Measurements from ENCODE around the gene TMTC1.
A peak's percentile ranks its signal among the peaks of the same experiment; 100 is the strongest.

Gene TMTC1

DNA sequence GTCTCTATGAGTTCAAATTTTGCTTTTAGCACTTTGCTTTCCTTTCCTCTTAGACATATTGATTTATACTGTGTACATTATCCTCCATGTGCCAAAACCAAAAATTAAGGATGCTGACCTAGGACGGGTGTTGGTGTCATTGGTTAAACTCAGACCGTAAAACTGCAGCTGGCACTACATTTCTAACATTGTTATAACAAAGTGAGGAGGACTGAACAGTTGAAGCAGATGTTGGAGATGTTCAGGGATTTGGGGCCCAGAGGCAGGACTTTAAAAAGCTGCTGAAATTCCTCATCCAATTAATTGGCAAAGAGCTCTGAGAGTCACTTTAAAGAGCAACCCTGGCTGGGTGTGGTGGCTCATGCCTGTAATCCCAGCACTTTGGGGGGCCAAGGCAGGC lies 72.4 kb downstream of the TMTC1 start:
- no peak overlapping the region for H3K4me3 ChIP-seq (ENCODE audit: low read depth, low read length)
- TF ChIP-seq, protein P1, sequence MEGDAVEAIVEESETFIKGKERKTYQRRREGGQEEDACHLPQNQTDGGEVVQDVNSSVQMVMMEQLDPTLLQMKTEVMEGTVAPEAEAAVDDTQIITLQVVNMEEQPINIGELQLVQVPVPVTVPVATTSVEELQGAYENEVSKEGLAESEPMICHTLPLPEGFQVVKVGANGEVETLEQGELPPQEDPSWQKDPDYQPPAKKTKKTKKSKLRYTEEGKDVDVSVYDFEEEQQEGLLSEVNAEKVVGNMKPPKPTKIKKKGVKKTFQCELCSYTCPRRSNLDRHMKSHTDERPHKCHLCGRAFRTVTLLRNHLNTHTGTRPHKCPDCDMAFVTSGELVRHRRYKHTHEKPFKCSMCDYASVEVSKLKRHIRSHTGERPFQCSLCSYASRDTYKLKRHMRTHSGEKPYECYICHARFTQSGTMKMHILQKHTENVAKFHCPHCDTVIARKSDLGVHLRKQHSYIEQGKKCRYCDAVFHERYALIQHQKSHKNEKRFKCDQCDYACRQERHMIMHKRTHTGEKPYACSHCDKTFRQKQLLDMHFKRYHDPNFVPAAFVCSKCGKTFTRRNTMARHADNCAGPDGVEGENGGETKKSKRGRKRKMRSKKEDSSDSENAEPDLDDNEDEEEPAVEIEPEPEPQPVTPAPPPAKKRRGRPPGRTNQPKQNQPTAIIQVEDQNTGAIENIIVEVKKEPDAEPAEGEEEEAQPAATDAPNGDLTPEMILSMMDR (IDR thresholded peaks at IDR 0.05; ENCODE audit: low read depth, low read length) = no peak
- in situ Hi-C loops (cut with HindIII; ENCODE audit: low sequenced_read_pairs) = no loop called here
- no peak for DNase-seq (ENCODE audit: low read depth, low spot score)

DNA sequence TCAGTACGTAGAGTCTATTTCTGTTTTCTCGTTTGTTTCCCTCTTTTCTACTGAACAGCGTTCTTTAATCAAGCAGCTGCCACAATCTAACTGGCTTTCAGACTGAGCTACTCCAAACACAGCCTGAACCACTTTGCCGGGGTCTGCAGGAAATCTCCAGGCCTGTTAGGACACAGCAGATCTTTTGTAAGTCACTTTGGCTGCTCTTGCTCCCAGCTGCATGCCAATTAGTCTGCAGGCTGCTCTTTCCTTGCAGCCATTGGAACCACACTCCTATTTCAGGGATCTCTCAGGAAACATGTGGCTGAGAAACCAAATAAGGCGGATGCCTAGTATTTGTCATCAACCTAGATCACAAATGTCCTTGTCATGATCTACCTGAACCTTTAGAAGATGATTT lies 73.6 kb downstream of the TMTC1 start:
- H3K4me3 ChIP-seq (ENCODE audit: low read depth, low read length) = no peak overlapping the region
- DNase-seq (ENCODE audit: low read depth, low spot score) = peak; percentile 15
- in situ Hi-C loops (cut with HindIII; ENCODE audit: low sequenced_read_pairs) = no loop called here
- TF ChIP-seq, protein P1 (IDR thresholded peaks at IDR 0.05; ENCODE audit: low read depth, low read length) = no peak

DNA sequence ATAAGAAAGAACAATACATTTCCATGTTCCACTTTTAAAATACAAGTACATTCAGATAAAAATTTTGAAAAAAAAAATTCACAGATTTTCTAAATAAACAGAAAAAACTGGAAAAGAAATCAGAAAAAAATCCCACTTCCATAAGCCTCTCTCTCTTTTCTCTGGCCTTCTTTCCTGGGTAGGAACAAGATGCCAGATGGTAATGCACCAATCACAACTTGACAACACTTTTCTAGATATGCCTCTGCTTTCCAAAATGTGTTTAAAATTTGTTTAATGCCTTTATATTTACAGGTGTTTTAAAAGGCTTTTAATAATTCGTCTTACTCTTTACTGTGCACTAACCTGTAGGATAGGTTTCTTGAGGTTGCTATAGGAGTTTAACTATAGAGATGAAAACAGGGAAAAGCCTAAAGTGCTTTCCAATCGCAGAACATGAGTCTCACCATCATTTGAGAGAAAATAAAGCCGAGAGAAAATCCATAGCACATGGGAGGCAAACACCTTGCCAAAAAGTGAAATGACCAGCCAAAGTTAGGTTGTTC lies 74.2 kb downstream of the TMTC1 start:
- H3K4me3 ChIP-seq (ENCODE audit: low read depth, low read length) = no peak overlapping the region
- DNase-seq (ENCODE audit: low read depth, low spot score) = no peak
- TF ChIP-seq, protein P1 (IDR thresholded peaks at IDR 0.05; ENCODE audit: low read depth, low read length) = no peak
- in situ Hi-C loops (cut with HindIII; ENCODE audit: low sequenced_read_pairs) = no loop called here

DNA sequence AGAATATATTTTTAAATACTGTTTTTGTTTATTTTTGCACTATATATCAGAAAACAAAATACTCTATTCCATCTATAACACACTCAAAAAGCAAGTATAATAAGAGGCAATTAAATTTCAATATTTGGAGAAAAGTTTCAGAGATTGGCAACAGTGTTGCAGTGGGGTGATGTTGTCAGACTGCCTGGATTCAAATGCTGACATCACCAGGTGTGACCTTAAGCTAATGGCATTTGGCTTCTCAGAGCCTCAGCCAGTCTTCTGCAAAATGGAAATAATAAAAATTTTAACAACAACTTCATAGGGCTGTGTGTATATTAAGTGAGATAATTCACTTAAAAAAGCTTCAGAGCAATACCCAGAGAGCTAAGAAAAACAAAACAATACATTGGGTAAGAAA lies 74.7 kb downstream of the TMTC1 start:
- in situ Hi-C loops (cut with HindIII; ENCODE audit: low sequenced_read_pairs) = no loop called here
- no peak for DNase-seq (ENCODE audit: low read depth, low spot score)
- TF ChIP-seq, protein P1 (IDR thresholded peaks at IDR 0.05; ENCODE audit: low read depth, low read length) = no peak

DNA sequence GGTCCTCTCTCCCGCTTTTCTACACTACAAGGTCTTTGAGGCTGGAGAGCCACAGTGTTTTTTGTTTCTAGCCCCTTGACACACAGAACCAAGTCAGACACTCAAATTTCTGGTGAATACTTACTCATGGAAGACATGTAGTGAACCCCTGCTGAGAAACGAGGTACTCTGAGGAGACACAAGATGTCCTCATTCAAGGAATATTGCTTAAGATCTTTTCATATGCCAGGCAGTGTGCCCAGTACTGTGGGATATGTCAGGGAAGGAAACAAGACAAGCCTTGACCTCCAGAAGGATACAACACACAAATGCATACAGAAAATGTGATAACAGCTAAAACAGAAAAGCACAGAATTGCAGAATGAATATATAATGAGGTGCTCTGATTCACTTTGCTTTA lies 75.9 kb downstream of the TMTC1 start:
- TF ChIP-seq, protein P1 (IDR thresholded peaks at IDR 0.05; ENCODE audit: low read depth, low read length) = no peak
- in situ Hi-C loops (cut with HindIII; ENCODE audit: low sequenced_read_pairs) = no loop called here
- DNase-seq (ENCODE audit: low read depth, low spot score) = no peak
- no peak overlapping the region for H3K4me3 ChIP-seq (ENCODE audit: low read depth, low read length)

More for the DNA sequence above, 74.7 kb downstream of the TMTC1 start:
- H3K4me3 ChIP-seq (ENCODE audit: low read depth, low read length) = no peak overlapping the region

DNA sequence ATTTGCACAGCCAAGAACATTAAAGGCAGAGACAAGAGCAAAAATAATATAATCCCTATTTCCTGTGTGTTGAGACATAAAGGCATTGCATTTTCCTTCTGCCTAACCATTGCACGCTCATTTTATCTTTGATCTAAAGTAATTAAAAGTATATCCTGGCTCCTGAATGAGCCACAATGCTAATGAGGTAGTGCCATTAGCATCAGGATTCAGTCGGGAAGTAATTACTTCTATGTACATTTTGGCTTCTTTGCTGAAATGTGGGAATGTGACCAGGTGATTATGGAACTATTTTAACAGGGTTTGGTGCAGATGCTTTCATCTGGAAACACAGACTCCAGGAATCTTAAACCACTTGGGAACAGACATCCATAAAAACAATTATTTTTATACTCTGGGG lies 77.4 kb downstream of the TMTC1 start:
- H3K4me3 ChIP-seq (ENCODE audit: low read depth, low read length) = no peak overlapping the region
- TF ChIP-seq, protein P1 (IDR thresholded peaks at IDR 0.05; ENCODE audit: low read depth, low read length) = no peak
- no peak for DNase-seq (ENCODE audit: low read depth, low spot score)
- in situ Hi-C loops (cut with HindIII; ENCODE audit: low sequenced_read_pairs) = no loop called here

DNA sequence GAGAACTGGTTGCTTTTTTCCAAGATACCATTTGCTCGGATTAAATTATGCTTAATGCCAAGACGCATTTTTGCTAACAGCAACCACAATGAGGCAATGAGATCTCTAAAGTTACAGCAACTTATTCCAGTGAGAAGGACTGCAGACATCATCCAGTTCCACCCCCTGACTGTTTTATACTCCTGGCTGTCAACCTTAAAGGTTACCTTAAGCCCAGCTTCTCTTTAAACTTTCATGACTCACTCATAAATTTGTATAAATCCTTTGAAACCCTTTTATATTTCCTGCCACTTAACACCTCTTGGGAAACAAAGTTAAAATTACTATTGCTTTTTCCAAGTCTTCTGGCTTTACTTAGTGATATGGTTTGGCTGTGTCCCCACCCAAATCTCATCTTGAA lies 80.2 kb downstream of the TMTC1 start:
- in situ Hi-C loops (cut with HindIII; ENCODE audit: low sequenced_read_pairs) = no loop called here
- DNase-seq (ENCODE audit: low read depth, low spot score) = no peak
- TF ChIP-seq, protein P1 (IDR thresholded peaks at IDR 0.05; ENCODE audit: low read depth, low read length) = no peak
- no peak overlapping the region for H3K4me3 ChIP-seq (ENCODE audit: low read depth, low read length)
